Measurements from ENCODE around the gene ST6GALNAC1.
"Not testable (repeated sequence)": the region's sequence is repeated elsewhere in the genome, so short reads cannot be mapped to it uniquely, and the experiment has no call there.

Gene ST6GALNAC1

DNA sequence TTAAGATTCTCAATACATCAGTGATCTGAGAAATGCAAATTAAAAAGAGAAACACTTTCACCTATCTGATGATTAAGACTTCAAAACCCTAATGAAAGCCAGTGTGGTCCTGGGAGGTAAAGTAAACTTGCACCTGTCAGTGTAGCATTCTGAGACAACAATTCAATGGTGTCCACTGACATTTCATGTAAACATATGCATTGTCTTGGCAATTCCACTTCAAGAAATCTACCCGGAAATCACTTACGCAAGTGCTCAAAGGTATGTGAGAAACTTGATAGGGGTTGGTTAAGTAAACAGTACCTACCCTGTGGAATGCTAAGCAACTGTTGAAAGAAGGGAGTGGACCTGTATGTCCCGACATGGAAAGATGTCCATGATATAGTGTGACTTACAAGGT lies 2.1 kb downstream of the ST6GALNAC1 start:
- peak; percentile 47 for DNase-seq

DNA sequence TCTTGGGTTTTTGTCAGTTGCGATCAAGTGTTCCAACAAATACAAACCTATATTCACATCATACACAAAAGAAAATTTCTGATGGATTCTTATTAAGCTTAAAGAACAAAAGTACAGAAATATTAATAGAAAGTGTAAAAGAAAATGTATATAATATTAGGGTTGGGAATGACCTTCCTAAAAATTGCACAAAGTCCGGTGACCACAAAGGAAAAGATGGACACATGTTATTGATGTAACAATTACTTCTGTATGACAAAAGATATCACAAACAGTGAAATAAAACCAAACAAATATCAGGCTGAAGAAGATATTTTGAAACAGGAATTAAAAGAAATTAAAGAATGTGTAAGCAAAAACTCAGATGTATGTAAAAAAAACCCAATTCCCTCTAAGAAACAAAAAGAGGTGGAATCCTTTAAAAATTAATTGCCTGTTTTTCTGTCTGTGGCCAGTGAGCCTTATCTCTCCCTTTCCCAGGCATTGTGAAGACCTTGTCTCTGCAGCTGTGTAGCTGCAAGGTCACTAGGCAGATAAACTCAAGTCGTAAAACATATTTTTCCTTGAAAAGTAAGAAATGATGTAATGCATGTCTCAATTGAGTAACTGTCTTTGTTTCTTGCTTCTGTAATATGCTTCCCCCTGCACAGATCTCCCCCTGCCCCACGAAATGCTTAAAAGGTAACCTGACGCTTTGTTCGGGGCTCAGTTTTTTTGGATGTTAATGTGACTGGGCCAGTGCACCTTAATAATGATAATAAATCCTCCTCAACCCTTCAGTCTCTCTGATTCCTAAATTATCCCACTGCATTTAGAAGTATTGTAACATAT lies 2.8 kb downstream of the ST6GALNAC1 start:
- DNase-seq: no peak

DNA sequence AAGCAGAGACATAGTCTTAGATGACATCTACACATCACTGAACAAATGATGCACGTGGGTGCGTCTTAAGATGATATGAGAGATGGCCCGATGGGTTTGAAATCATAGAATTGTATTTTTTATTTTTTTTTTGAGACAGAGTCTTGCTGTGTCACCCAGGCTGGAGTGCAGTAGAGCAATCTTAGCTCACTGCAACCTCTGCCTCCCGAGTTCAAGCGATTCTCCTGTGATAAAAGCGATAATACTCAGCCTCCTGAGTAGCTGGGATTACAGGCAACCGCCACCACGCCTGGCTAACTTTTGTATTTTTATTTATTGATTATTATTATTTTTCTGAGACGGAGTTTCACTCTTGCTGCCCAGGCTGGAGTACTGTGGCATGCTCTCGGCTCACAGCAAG lies 5.3 kb downstream of the ST6GALNAC1 start:
- DNase-seq: no peak

DNA sequence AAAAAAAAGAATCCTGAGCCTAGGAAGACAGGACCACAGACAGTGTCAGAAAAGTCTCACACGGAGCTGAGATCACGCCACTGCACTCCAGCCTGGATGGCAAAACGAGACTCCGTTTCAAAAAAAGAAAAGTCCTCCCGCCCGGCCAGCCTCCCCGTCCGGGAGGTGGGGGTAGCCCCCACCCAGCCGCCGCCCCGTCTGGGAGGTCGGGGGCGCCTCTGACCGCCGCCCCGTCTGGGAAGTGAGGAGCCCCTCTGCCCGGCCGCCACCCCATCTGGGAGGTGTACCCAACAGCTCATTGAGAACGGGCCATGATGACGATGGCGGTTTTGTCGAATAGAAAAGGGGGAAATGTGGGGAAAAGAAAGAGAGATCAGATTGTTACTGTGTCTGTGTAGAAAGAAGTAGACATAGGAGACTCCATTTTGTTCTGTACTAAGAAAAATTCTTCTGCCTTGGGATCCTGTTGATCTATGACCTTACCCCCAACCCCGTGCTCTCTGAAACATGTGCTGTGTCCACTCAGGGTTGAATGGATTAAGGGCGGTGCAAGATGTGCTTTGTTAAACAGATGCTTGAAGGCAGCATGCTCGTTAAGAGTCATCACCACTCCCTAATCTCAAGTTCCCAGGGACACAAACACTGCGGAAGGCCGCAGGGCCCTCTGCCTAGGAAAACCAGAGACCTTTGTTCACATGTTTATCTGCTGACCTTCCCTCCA lies 6.9 kb downstream of the ST6GALNAC1 start:
- DNase-seq: not testable (repeated sequence)

DNA sequence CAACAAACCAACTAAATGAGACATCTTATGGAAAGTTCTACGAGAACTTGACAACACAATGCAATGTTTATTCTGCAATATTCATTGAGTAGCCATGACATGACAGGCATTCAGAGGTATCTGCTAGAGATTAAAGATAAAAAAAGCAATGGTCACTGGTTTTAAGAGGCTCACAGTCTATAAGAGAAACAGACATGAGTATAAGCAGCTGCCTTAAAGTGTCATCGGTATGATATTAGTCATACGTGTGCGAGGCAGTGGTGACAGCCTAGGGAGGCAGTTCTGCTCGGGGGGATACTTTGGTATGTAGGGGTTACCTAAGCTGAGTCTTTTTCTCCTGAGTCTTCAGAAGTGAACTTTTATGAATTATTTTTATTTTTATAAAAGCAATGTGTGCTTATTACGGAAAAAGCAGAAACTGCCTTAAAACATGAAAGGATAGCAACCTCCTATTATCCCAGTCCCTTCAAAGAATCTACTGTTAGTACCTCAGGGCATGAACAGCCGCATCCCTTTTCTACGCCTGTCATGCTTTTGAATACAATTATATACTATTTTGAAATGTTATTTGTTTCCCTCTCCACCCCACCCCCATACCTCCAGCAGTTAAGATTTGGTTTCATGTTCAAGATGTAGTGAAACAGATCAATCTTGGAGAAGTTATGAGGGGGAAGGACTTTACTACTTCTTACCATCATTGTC lies 7.7 kb downstream of the ST6GALNAC1 start:
- DNase-seq: no peak

DNA sequence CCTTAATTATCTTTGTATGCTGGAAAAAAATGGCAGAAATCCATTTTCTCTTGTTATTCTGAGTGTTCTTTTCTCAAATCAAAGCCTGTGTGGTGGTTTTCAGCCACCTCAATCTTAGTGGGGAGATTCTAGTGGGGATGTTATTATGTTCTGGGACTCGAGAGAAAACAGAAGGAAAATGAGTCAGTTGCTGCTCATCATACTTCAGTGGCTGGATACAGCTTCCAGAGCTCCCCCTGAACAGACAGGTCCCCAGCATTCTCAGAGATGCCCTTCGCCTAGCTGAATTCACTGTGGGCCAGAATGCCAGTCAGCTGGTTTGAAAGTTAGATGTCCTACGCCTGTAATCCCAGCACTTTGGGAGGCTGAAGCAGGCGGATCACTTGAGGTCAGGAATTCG lies 8.5 kb downstream of the ST6GALNAC1 start:
- DNase-seq: no peak

DNA sequence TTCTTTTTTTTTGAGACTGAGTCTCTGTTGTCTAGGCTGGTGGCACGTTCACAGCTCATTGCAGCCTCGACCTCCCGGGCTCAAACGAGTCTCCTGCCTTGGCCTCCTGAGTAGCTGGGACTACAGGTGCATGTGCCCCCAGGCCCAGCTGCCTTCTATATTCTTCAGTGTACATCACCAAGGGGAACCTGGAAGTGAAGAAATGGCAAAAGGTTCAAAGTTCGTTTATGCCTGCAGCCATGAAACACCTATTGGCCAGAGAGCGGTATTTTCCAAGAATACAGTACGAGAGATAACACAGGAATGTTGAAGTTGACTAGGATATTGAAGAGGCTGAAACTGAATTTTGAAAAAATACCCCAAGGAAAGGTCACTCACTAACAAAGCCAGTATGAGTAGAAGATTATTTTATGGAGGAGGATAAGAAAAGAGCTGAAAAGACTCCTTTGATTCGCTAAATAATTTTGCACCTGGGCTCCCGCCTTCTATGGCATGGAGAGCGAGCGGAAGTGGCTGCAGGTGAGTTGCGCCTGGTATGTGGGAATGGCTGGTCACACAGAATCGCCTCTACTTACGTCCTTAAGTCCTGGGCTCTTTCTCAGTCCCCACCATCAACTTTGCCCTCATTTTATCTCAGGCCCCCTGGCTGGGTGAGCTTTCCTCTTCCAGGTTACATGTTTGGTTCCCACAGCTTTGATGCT lies 9.8 kb downstream of the ST6GALNAC1 start:
- DNase-seq: no peak

DNA sequence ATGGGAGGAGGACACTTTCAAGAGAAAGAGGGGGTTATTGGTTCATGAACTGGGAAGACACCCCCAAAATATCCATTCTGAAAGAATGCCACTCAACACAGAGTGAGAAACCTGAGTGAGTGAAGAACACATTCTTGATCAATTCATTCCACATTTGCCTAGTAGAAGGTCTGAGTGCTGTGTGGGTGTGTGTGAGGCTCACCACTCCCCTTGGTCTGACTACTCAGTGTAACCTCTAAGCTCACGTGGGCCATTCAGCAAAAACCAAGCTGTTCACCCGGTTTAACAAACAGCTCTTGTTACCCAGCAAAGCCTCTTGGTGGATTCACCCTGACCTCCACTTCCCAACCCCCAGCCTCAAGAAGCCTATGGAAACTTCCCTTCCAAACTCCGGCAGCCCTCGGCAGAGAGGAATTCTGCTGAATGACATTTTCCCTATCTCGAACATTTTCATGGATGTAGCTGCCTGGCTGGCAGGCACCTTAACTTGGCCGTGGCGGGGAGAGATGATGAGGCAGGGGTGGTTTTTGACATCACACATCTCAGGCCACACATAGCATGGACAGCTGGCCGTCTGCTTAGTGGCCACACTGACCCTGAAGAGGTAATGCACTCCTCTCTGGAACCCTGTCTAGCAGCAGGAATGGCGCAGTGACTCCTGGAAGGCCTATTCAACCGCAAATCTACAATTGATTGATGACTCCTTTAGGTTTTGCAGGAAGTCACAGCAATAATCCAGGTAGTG lies 11.6 kb downstream of the ST6GALNAC1 start:
- DNase-seq: no peak

DNA sequence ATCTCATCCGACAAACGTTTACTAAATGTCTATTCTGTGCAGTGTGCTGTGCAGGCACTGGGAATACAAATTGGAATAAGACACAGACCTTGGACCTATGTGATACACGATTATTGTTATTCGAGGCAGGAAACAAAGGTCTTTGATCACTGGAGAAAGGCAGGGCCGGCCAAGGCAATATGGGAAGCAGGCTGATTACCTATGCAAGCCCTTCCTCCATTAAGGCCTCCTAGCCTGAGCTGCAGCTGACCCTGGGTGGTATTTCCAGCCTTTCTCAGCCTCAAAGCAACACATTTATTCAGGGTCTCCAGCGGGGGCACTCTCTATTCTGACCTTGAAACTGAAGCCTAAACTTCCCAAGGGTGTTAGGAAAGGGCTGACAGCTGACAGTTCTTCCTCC lies 13.4 kb downstream of the ST6GALNAC1 start:
- DNase-seq: no peak

DNA sequence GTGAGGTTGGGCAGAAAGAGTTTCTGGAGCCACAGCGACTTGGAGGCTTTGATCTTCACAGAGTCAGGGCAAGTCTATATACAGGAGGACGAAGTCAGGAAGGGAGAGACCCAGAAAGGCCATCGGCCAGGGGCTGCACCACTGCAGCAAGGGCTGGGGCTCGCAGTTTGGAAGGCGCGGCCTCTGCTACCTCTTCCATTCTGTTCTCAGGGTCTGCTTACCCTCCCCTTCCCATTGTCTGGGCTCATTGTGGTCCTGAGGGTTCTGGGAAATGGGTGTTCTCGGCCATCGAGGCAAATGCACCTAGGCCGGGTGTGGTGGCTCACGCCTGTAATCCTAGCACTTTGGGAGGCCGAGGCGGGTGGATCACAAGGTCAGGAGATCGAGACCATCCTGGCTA lies 16.0 kb downstream of the ST6GALNAC1 start:
- no peak for DNase-seq

DNA sequence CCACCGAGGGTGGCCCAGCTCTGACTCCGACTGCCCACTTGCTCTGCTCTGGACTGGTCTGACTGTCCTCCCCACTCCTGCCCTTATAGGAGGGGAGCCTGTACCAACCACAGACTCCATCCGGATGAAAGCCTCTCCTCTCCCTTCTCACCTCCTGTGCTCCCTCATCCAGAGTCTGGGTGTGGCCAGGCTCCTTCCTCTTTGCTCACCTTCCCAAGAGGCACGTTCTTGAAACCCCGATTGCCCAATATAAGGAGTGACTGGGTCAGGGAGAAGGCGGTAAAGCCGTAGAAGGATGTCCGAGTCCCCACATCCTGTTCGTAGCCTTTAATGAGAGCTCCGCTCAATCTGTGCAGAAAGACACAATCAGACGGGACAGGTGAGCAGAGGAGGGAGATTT lies 17.1 kb downstream of the ST6GALNAC1 start:
- DNase-seq: no peak

DNA sequence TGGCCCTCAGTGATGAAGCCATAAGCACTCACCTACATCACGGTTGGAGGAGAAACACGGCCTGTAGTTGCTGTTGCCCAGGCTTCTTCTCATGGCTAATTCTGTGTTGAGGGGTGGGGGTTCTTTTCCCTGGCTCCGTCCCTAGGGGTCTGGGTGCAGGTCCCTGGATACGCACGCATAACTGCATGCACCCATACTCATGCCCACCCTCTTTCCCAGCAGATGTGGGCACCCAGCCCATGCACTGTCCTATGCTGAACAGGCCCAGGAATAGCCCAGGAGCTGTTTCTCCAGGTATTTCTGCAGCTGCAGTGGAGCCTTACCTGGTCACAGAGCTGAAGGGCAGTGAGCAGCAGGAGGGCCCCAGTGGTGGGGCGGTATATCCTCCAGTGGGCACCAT lies 18.1 kb downstream of the ST6GALNAC1 start:
- no peak for DNase-seq

DNA sequence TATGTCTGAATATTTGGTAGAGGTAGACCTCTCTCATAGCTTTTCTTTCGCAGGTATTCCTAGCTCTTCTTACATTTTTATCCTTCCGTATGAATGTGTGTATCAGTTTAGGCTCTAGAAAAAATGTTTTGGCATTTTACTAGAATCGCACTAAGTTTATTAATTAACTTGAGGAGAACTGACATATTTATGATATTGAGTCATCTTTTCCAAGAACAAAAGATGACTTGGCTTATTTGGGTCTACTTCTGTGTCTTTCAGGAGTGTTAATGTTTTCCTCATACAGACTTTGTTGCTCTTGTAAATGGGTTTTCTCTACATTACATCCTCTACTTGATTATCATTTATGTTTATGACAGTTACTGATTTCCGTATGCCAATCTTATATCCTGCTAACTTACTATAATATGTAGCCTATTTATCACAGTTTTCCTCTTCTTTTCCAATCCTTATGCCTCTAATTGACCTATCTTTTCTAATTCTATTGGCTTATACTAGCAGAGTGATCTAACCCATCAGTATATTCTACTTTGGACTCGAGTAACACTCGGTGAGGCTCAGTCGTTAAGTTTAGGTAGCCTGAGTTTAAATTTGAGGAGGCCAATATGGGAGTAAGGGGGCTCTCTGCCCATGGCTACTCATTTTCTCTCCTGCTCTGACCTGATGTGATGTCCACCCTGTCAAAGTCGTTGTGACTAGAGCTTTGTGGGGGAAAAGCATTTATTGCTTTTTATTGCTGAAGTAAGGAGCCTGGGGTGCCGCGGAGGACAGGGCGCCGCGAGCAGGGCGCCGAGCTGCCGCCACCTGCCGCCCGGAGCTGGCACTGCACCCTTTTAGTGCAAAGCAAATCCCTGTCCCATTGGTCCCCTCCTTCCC lies 20.0 kb downstream of the ST6GALNAC1 start:
- peak; percentile 37 for DNase-seq

DNA sequence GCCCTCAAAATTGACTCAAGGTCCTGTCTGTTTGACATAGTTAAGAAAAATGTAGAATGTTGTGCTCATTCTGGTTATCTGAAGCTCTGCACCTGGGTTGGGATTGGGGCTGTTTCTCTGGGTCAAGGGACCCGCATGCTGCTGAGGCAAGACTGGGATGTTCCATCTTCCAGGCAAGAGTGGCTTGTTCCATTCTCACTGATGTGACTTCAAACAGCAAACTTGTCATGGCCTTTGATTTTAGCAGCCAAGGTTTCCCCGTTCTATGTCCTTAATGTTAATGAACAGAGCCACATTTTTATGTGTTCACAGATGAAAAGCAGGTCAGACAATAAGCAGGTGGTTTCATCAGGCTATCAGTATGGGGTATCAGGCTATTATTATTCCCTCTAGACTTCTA lies 25.7 kb downstream of the ST6GALNAC1 start:
- DNase-seq: no peak

DNA sequence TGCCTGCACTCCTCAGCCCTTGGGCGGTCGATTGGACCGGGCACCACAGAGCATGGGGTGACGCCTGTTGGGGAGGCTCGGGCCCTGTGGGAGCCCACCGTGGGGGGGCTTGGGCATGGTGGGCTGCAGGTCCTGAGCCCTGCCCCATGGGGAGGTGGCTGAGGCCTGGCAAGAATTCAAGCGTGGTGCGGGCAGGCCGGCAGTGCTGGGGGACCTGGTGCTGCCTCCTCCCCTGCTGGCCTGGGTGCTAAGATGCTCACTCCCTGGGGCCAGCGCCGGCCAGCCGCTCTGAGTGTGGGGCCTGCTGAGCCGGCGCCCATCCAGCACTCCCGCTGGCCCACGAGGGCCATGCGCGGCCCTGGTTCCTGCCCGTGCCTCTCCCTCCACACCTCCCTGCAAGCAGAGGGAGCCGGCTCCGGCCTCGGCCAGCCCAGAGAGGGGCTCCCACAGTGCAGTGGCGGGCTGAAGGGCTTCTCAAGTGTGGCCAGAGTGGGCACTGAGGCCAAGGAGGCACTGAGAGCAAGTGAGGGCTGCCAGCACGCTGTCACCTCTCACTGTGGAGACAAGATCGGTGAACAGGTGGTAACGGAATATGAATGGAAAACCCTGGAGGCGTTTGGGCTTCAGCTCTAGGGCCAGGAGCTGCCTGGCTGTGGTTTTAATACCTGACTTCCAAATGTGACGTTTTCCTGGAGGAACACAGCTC lies 28.5 kb downstream of the ST6GALNAC1 start:
- no peak for DNase-seq

DNA sequence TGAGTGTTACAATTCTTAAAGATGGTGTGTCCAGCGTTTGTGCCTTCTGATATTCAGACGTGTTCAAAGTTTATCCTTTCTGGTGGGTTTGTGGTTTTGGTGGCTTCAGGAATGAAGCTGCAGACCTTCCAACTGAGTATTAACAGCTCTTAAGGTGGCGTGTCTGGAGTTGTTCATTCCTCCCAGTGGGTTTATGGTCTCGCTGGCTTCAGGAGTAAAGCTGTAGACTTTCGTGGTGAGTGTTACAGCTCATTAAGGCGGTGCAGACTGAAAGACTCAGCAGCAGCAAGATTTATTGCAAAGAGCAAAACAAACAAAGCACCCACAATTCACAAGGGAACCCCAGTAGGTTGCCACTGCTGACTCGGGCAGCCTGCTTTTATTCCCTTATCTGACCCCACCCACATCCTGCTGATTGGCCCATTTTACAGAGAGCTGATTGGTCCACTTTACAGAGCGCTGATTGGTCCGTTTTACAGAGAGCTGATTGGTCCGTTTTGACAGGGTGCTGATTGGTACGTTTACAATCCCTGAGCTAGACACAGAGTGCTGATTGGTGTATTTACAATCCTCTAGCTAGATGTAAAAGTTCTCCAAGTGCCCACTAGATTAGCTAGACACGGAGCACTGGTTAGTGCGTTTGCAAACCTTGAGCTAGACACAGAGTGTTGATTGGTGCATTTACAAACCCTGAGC lies 29.3 kb downstream of the ST6GALNAC1 start:
- not testable (repeated sequence) for DNase-seq

DNA sequence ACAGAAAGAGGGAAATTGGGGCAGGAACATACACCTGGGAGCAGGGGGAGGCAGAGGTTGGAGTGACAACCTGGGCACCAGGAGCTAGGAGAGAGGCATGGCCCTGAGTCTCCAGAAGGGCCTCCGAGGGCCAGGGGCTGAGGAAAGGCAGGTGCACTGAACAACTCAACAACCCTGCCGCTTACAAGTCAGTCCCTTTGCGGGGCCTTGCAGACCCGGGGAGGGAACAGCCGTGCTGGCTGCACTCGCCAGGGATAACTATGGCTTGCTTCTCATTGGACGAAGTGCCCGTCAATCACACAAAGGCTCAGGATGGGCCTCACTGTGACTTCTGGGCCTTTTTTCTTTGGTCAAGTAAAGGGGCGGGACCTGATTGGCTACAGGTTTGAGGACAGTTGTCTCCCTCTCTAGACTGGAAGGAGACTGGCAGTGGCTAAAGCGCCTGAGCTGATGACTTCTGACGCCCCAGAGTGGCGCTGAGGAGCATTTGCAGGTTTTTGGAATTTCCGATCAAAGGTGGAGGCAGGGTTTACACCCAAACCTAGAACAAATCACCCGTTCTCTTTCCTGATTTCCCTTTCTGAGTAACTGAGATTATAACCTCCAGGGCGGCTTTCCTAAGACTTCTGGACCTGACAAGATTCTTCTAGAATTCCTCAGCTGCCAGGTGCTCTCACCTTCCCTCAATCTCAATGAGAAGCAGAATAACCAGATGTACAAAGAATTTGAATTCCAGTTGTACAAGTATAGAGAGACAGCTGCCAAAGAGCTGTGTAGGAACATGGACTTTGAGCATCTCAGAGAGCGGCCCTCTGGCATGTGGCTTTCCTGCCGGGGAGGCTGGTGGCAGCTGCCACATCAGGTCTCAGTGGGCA lies 30.3 kb downstream of the ST6GALNAC1 start:
- no peak for DNase-seq

DNA sequence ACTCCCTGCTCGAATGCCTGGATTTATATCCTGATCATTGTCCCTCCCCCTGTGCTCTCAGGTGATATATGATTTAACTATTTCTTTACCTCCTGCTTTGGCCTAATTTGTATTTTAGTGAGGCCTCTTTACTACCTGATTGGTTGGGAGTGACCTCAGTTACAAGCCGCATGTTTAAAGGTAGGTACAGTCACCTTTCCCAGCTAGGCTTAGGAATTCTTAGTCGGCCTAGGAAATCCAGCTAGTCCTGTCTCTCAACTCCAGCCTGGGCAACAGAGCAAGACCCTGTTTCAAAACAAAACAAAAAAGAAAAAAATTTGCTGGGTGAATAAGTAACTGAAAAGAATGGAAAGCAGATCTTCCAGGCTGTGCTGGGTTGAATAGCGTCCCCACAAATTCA lies 31.1 kb downstream of the ST6GALNAC1 start:
- DNase-seq: no peak

DNA sequence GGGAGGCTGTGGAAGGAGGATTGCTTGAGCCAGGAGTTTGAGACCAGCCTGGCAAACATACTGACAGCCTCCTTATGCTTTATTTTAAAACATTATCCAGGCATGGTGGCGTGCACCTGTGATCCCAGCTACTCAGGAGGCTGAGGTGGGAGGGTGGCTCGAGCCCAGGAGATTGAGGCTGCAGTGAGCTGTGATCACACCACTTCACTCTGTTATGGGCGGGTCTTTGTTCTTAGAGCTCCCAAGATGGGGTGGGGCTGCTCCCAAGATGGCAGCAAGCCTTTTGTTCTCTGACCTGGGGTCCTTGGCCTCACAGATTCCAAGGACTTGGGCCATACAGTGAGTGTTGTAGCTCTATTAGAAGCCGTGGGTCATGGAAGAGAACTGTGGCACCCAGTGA lies 31.8 kb downstream of the ST6GALNAC1 start:
- no peak for DNase-seq

Data from DMS153 (cell line).